Measurements from ENCODE around the gene ZKSCAN3.

The ZKSCAN3 gene

GRCh38 chr6:28383235-28384142 lies 33.7 kb downstream of the ZKSCAN3 start:
- peak; percentile 78 for DNase-seq (ENCODE audit: low spot score)
- in situ Hi-C loops (cut with MboI; ENCODE audit: low pct_unique_long_range_greater_than_20kb, low sequenced_read_pairs, unreplicated experiment), result no loop called here
- peak; percentile 49 for TF ChIP-seq CTCF (IDR thresholded peaks at IDR 0.05; ENCODE audit: extremely low read depth, insufficient read depth, missing control alignments)

GRCh38 chr6:28384143-28384533 lies 34.4 kb downstream of the ZKSCAN3 start:
- in situ Hi-C loops (cut with MboI; ENCODE audit: low pct_unique_long_range_greater_than_20kb, low sequenced_read_pairs, unreplicated experiment), result no loop called here
- DNase-seq (ENCODE audit: low spot score), result no peak
- no peak for TF ChIP-seq CTCF (IDR thresholded peaks at IDR 0.05; ENCODE audit: extremely low read depth, insufficient read depth, missing control alignments)

- no peak for TF ChIP-seq CTCF (IDR thresholded peaks at IDR 0.05; ENCODE audit: extremely low read depth, insufficient read depth, missing control alignments)
- no peak for DNase-seq (ENCODE audit: low spot score)
- in situ Hi-C loops (cut with MboI; ENCODE audit: low pct_unique_long_range_greater_than_20kb, low sequenced_read_pairs, unreplicated experiment), result no loop called here
Observed at GRCh38 chr6:28390688-28391087, 40.9 kb downstream of the ZKSCAN3 start.

GRCh38 chr6:28393912-28394662 lies 44.3 kb downstream of the ZKSCAN3 start:
- DNase-seq (ENCODE audit: low spot score), result no peak
- peak; percentile 39 for TF ChIP-seq CTCF (IDR thresholded peaks at IDR 0.05; ENCODE audit: extremely low read depth, insufficient read depth, missing control alignments)
- in situ Hi-C loops (cut with MboI; ENCODE audit: low pct_unique_long_range_greater_than_20kb, low sequenced_read_pairs, unreplicated experiment), result no loop called here

GRCh38 chr6:28395918-28396317 lies 46.2 kb downstream of the ZKSCAN3 start:
- in situ Hi-C loops (cut with MboI; ENCODE audit: low pct_unique_long_range_greater_than_20kb, low sequenced_read_pairs, unreplicated experiment), result no loop called here
- no peak for DNase-seq (ENCODE audit: low spot score)
- TF ChIP-seq CTCF (IDR thresholded peaks at IDR 0.05; ENCODE audit: extremely low read depth, insufficient read depth, missing control alignments), result no peak

- peak; percentile 47 for TF ChIP-seq CTCF (IDR thresholded peaks at IDR 0.05; ENCODE audit: extremely low read depth, insufficient read depth, missing control alignments)
- peak; percentile 79 for DNase-seq (ENCODE audit: low spot score)
- in situ Hi-C loops (cut with MboI; ENCODE audit: low pct_unique_long_range_greater_than_20kb, low sequenced_read_pairs, unreplicated experiment), result no loop called here
Observed at GRCh38 chr6:28399350-28400121, 49.8 kb downstream of the ZKSCAN3 start, which contains the start of gene ZSCAN12. Gene ZSCAN12 (minus strand): TSS chr6:28399747. CDS start chr6:28398405, 1,342 bp downstream.
